Measurements from ENCODE around the gene CIZ1. TPM values are rescaled to one million over a fixed set of nuclear protein-coding genes. Genes with fewer than 3 reads are reported as not detected.
A peak's percentile ranks its signal among the peaks of the same experiment; 100 is the strongest.

Gene CIZ1
- total and polyA plus RNA-seq, 9 of the 15 experiments (the other 6 are each of a cell fraction or from before 2014, with no cell fraction given), result 6.6 to 329 (median 87.8) TPM

- POLR2A ChIA-PET, result interaction anchor here (0.6 kb wide), 1 partner anchor 9 kb away, joined by 4 read pairs; no protein-coding TSS in a partner anchor
- in situ Hi-C loops (cut with MboI) (no loop called here), intact Hi-C loops (cut with micrococcal nuclease) (loop anchor here (2.0 to 5.0 kb wide), 2 partner anchors 14 to 43 kb away; partner anchors contain the start of genes BBLN and CIZ1)
- TF ChIP-seq NFIC (IDR thresholded peaks at IDR 0.05) (no peak), SMARCB1 (IDR thresholded peaks at IDR 0.05; ENCODE audit: insufficient read length, low read depth) (peak; percentile 21), SAP30 (IDR thresholded peaks at IDR 0.05; ENCODE audit: borderline replicate concordance, insufficient read depth, low read depth, low read length, poor library complexity, severe bottlenecking) (no peak), SP2 (IDR thresholded peaks at IDR 0.05; ENCODE audit: extremely low read depth, low read depth, low read length, poor library complexity, severe bottlenecking) (peak; percentile 1), HDAC1 (IDR thresholded peaks at IDR 0.05) (no peak), TFE3 (CRISPR knock-in tag; IDR thresholded peaks at IDR 0.05) (peak; percentile 75), POU5F1 (IDR thresholded peaks at IDR 0.05; ENCODE audit: borderline replicate concordance, low read depth, low read length, partially characterized antibody) (no peak), FOXA1 (IDR thresholded peaks at IDR 0.05; ENCODE audit: borderline replicate concordance) (no peak), SIN3B (IDR thresholded peaks at IDR 0.05; ENCODE audit: low read depth) (no peak)
- TF ChIP-seq, protein P1, sequence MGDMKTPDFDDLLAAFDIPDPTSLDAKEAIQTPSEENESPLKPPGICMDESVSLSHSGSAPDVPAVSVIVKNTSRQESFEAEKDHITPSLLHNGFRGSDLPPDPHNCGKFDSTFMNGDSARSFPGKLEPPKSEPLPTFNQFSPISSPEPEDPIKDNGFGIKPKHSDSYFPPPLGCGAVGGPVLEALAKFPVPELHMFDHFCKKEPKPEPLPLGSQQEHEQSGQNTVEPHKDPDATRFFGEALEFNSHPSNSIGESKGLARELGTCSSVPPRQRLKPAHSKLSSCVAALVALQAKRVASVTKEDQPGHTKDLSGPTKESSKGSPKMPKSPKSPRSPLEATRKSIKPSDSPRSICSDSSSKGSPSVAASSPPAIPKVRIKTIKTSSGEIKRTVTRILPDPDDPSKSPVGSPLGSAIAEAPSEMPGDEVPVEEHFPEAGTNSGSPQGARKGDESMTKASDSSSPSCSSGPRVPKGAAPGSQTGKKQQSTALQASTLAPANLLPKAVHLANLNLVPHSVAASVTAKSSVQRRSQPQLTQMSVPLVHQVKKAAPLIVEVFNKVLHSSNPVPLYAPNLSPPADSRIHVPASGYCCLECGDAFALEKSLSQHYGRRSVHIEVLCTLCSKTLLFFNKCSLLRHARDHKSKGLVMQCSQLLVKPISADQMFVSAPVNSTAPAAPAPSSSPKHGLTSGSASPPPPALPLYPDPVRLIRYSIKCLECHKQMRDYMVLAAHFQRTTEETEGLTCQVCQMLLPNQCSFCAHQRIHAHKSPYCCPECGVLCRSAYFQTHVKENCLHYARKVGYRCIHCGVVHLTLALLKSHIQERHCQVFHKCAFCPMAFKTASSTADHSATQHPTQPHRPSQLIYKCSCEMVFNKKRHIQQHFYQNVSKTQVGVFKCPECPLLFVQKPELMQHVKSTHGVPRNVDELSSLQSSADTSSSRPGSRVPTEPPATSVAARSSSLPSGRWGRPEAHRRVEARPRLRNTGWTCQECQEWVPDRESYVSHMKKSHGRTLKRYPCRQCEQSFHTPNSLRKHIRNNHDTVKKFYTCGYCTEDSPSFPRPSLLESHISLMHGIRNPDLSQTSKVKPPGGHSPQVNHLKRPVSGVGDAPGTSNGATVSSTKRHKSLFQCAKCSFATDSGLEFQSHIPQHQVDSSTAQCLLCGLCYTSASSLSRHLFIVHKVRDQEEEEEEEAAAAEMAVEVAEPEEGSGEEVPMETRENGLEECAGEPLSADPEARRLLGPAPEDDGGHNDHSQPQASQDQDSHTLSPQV (IDR thresholded peaks at IDR 0.05), result no peak
- H3K9ac ChIP-seq (ENCODE audit: insufficient read depth in 1 of 2, low read depth in 2 of 2, low read length in 2 of 2), result peak overlapping the region in 1 of 2 experiments; percentile 11; a peak in 1 of 4 replicates
- 0 out of 3 replicates have a peak, but pooled peaks cover 4% of the 10 kb centered on the region for H3K36me3 ChIP-seq (ENCODE audit: control insufficient read depth, insufficient read depth, low read length)
- no peak overlapping the region for H2AFZ ChIP-seq (ENCODE audit: low read depth, low read length)
- 61% methylated on average over 7 of the region's 7 CpGs for WGBS (ENCODE audit: insufficient coverage, low coverage, missing lambda C conversion rate)
- no peaks in the 10 kb centered on the region for H3K9me3 ChIP-seq (replicated peaks; ENCODE audit: control insufficient read depth, insufficient read depth, low read depth, low read length)
- peaks cover 3% of the 10 kb centered on the region for H3K9me1 ChIP-seq (ENCODE audit: control insufficient read depth, insufficient read depth, low read length)
- H3K79me2 ChIP-seq (ENCODE audit: control insufficient read depth, insufficient read depth, low read length), result no peaks in the 10 kb centered on the region
- DNase-seq (ENCODE audit: extremely low read depth in 1 of 4, low spot score in 3 of 4), result no peak
- no peak overlapping the region for H3K27ac ChIP-seq (ENCODE audit: extremely low read depth, low read depth, low read length)
- peaks cover 3% of the 10 kb centered on the region for H4K20me1 ChIP-seq (replicated peaks; ENCODE audit: control insufficient read depth, insufficient read depth, low read length)
- H3K4me2 ChIP-seq (ENCODE audit: insufficient read depth, low read length), result no peak overlapping the region
- no peak overlapping the region for H3K4me3 ChIP-seq
- CTCF ChIA-PET (ENCODE audit: low intra/inter-chr PET ratio), result no interaction called here
- H3K4me1 ChIP-seq (replicated peaks in 1 of 2; ENCODE audit: control insufficient read depth in 2 of 2, insufficient read depth in 2 of 2, low read length in 2 of 2), result peaks cover 22 to 46% of the 10 kb centered on the region in 2 experiments
- ATAC-seq, result no peak
- FAIRE-seq, result no peak
- no TSS peak for BruUV-seq (replicated peaks)
- H3K27me3 ChIP-seq (ENCODE audit: control insufficient read depth in 2 of 2, insufficient read depth in 2 of 2, low read length in 2 of 2), result no peaks in the 10 kb centered on the region
These were observed 13.5 kb upstream of the CIZ1 start for GRCh38 chr9:128204858-128205257.

All from K562 (cell line).